Measurements from ENCODE around the gene DHX40. TPM values are rescaled to one million over a fixed set of nuclear protein-coding genes. Genes with fewer than 3 reads are reported as not detected.

DHX40 gene
- total RNA-seq, 1 experiment from 2014 or later, result 22.9 TPM

- intact Hi-C loops (cut with micrococcal nuclease; ENCODE audit: unreplicated experiment), result no loop called here
- CTCF ChIA-PET, result interaction anchor here (0.6 kb wide), 1 partner anchor 98 kb away, joined by 3 read pairs; no protein-coding TSS in a partner anchor
These were observed 34.9 kb upstream of the DHX40 start for GRCh38 chr17:59530531-59530930.

GRCh38 chr17:59533694-59534093 lies 31.7 kb upstream of the DHX40 start:
- Histone ChIP-seq H3K4me3 (ENCODE audit: low read depth, low read length, poor library complexity, severe bottlenecking) (no peak overlapping the region), H3K4me1 (ENCODE audit: insufficient read depth, low read length, poor library complexity, severe bottlenecking) (no peaks in the 10 kb centered on the region), H3K27ac (ENCODE audit: low read depth, low read length, poor library complexity, severe bottlenecking) (no peak overlapping the region), H3K36me3 (ENCODE audit: insufficient read depth, low read length, poor library complexity, severe bottlenecking) (no peaks in the 10 kb centered on the region), H3K9me3 (ENCODE audit: low read depth, low read length, poor library complexity, severe bottlenecking) (no peaks in the 10 kb centered on the region), H3K27me3 (replicated peaks; ENCODE audit: insufficient read depth, low read depth, low read length, poor library complexity) (peaks cover 25% of the 10 kb centered on the region)
- ChIA-PET CTCF (no interaction called here), POLR2A (ENCODE audit: low non-redundant PET) (no interaction called here)
- BruUV-seq (replicated peaks), result no TSS peak
- TF ChIP-seq EZH2 (IDR thresholded peaks at IDR 0.05; ENCODE audit: borderline replicate concordance, low read depth, low read length, poor library complexity, severe bottlenecking), result no peak
- DNase-seq (ENCODE audit: low spot score), result no peak
- intact Hi-C loops (cut with micrococcal nuclease; ENCODE audit: unreplicated experiment), result no loop called here

More at GRCh38 chr17:59530531-59530930, 34.9 kb upstream of the DHX40 start:
- no peak for DNase-seq (ENCODE audit: low spot score)
- H3K4me3 ChIP-seq (ENCODE audit: low read depth, low read length, poor library complexity, severe bottlenecking), result no peak overlapping the region
- H3K4me1 ChIP-seq (ENCODE audit: insufficient read depth, low read length, poor library complexity, severe bottlenecking), result no peaks in the 10 kb centered on the region
- H3K9me3 ChIP-seq (ENCODE audit: low read depth, low read length, poor library complexity, severe bottlenecking), result no peaks in the 10 kb centered on the region
- peaks cover 42% of the 10 kb centered on the region for H3K27me3 ChIP-seq (replicated peaks; ENCODE audit: insufficient read depth, low read depth, low read length, poor library complexity)
- H3K27ac ChIP-seq (ENCODE audit: low read depth, low read length, poor library complexity, severe bottlenecking), result no peak overlapping the region
- no TSS peak for BruUV-seq (replicated peaks)
- no peak for TF ChIP-seq EZH2 (IDR thresholded peaks at IDR 0.05; ENCODE audit: borderline replicate concordance, low read depth, low read length, poor library complexity, severe bottlenecking)
- no peak for TF ChIP-seq CTCF (conservative IDR thresholded peaks at IDR 0.05; ENCODE audit: low read depth, low read length)
- H3K36me3 ChIP-seq (ENCODE audit: insufficient read depth, low read length, poor library complexity, severe bottlenecking), result no peaks in the 10 kb centered on the region
- POLR2A ChIA-PET (ENCODE audit: low non-redundant PET), result no interaction called here

GRCh38 chr17:59534583-59534982 lies 30.8 kb upstream of the DHX40 start:
- H3K4me3 ChIP-seq (ENCODE audit: low read depth, low read length, poor library complexity, severe bottlenecking), result no peak overlapping the region
- no peaks in the 10 kb centered on the region for H3K9me3 ChIP-seq (ENCODE audit: low read depth, low read length, poor library complexity, severe bottlenecking)
- H3K4me1 ChIP-seq (ENCODE audit: insufficient read depth, low read length, poor library complexity, severe bottlenecking), result no peaks in the 10 kb centered on the region
- no peak overlapping the region for H3K27ac ChIP-seq (ENCODE audit: low read depth, low read length, poor library complexity, severe bottlenecking)
- peaks cover 29% of the 10 kb centered on the region for H3K27me3 ChIP-seq (replicated peaks; ENCODE audit: insufficient read depth, low read depth, low read length, poor library complexity)
- no peak for TF ChIP-seq EZH2 (IDR thresholded peaks at IDR 0.05; ENCODE audit: borderline replicate concordance, low read depth, low read length, poor library complexity, severe bottlenecking)
- TF ChIP-seq CTCF (conservative IDR thresholded peaks at IDR 0.05; ENCODE audit: low read depth, low read length), result peak; percentile 34; the same call in 1 of the 2 replicates
- BruUV-seq (replicated peaks), result no TSS peak
- intact Hi-C loops (cut with micrococcal nuclease; ENCODE audit: unreplicated experiment), result no loop called here
- POLR2A ChIA-PET (ENCODE audit: low non-redundant PET), result no interaction called here
- peak; percentile 42 for DNase-seq (ENCODE audit: low spot score)
- CTCF ChIA-PET, result no interaction called here
- no peaks in the 10 kb centered on the region for H3K36me3 ChIP-seq (ENCODE audit: insufficient read depth, low read length, poor library complexity, severe bottlenecking)

All from A673 (cell line).